Islet of Langerhans (tissue), 1 donor: Measurements from ENCODE around the gene CAPZB.

ENCODE experiments used
- FAIRE-seq: peaks from one replicate; lab custom pipeline; 2011; peaks lifted over from hg19 to GRCh38; lab: Jason Lieb, UNC

Gene CAPZB

DNA sequence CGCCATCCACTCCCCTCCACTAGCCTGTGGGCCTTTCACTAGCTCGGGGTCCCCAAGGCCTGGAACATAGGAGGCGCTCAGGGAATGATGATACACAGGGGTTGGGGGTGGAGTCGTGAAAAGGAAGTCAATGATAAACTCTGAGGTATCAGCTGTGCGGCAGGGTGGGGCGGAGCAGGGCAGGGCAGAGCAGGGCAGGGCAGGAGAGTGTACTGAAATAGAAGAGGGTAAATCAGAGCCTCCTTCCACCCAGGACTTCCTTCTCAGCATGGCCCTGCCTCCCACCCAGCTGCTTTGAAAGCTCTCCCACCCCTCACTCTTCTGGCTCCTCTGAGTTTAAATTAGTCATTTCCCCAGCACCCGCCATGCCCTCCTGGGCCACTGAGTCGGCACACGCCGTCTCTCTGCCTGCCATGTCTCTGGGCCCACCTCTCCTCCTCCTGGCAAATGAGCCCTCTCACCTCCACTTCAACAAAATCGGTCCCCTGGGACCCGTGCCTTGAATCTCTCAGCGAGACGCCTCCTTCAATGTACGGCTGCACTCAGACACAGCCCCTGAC, 16.9 kb downstream of the CAPZB start:
- FAIRE-seq, result no peak

DNA sequence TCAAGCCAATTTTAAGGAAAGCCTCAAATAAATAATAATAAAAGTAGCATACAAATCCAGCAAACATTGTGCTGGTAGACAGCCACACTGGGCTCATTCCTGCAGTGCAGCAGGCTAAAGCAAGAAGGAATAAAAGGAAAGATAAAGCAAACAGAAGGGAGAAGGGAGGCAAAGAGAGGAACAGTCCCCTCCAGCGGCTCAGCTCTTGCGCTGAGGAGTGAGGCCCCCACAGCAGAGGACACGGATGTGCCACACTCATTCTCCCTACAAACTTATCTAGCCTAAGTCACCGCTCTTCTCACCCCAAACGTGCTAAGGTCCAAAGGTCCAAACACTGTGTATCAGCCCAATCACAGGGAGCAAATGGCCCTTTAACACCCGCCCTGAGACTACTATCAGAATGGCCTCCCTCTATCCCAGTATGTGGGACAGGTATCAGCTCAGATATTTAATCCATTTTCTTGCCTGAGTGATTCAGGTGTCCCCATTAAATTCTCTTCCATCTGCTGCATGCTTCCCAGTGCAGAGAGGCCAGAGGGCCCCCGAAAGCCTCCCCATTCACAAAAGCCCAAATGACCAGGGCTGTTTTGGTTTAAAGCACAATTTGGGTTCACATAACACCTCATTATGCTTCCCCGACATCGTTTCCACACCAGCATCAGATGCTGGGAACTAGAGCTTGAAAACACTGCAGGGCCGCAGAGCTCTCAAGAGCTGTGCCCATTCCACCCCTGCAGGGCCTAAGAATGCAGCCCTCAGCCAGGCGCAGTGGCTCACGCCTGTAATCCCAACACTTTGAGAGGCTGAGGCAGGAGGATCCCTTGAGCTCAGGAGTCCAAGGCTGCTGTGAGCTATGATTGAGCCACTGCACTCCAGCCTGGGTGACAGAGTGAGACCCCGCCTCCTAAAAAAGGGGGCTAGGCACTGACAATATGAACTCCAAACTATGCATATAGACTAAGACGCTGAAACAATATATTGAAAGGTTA, 17.8 kb downstream of the CAPZB start:
- FAIRE-seq, result no peak

DNA sequence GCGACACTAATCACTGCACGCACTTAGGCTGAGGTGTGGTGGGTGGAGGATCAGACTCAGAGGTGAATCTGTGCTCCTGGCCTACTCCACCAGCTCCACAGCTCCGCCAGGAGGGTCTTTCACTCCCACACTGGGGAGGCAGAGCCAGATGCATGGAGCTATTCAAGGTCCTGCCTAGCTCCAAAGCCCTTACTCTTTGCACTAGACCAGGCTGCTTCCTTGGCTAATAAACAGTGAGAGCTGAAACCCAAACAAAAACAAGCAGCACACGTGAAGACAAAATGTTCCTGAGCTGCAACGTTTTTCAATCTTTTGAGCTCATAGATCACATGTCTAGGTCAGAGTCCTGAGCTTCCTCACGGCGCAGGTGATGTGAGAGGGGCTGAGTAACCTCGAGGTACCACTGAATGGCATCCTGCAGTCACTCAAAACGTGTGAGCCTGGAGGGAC, 19.2 kb downstream of the CAPZB start:
- FAIRE-seq, result no peak

DNA sequence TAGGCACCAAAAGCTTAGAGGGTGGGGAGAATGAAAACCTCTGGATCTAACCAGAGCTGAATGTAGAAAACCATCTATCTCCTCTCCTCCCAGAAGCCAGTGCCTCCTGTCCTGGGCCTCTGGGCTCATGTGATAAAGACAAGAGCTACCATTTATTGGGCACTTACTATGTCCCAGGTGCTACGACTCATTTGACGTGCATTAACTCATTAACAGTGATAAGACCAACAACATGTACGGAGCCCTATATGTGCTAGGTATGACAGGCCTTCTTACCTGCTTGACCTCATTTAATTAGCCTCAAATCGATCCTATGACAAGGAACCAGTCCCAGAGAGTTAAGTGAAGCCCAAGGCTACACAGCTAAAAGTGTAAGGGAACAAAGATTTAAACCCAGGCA, 19.7 kb downstream of the CAPZB start:
- FAIRE-seq, result no peak

DNA sequence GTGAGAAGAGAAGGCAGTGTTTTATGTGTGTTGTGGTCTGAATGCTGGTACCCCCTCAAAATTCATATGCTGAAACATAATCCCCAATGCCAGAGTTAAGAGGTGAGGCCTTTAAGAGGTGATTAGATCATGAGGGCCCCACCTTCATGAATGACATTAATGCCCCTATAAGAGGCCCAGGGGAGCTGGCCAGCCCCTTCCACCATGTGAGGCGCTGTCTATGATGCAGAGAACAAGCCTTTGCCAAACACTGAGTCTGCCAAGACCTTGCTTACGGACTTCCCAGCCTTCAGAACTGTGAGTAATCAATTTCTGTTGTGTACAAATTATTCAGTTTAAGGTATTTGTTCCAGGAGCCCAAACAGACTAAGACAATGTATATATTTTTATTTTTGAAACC, 20.2 kb downstream of the CAPZB start:
- no peak for FAIRE-seq

DNA sequence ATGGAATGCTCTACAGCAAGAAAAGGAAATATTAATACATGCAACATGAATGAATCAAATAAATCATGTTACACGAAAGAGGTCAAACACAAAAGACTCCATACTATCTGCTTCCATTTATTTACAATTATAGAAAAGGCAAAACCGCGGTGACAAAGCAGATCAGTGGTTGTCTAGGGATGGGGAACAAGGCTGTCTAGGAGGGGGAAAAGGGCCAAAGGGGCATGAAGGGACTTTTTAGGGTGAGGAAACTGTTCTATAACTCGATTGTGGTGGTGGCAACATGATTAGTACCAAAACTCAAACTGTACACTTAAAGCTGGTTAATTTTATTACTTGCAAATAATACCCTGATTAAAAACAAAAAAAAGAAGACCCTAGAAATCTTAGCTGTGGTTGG, 20.6 kb downstream of the CAPZB start:
- no peak for FAIRE-seq

DNA sequence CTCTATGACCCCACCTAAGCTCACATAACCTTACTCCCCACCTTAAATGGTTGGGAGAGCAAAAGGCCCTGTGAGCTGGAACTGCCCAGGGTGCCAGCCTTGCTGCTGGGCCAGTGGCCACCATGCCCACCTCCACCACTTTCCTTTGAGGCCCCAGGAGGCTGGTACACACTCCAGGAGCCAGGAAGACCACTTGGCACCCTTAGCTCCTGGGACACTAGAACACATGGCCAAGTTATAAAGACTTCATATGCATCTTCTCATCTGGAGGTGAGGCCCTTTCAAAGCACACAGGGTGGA, 21.9 kb downstream of the CAPZB start:
- FAIRE-seq, result no peak

DNA sequence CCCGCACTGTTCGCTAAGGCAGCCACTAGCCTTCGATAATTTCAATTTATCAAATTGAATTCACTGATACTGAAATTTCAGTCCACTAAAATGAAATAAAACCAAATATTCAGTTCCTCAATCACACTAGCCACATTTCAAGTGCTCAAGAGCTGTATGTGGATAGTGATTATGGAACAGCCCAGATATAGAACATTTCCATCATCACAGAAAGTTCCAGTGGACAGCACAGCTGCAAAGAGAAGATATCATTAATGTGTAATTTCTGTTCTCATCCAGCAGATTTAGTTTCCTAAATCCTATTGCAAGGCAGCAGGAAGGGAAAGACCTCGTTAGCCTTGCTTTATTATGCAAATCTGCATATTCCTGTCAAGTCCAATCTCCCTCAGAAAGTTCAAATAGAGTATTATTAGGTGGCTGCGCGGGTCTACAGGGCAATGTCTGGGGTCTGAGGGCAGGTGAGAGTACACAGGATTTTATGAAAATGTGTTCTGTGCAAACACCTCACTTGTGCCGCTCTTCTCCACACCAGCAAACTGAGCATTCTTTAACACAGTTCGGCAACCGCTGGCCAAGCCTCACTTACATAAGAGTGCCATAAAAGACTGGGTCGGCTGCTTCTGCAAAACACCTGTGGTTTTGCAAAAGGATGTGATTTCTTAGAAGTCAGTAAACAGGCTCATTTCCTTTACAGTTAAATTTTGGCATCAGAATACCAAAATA, 22.4 kb downstream of the CAPZB start:
- FAIRE-seq, result no peak

DNA sequence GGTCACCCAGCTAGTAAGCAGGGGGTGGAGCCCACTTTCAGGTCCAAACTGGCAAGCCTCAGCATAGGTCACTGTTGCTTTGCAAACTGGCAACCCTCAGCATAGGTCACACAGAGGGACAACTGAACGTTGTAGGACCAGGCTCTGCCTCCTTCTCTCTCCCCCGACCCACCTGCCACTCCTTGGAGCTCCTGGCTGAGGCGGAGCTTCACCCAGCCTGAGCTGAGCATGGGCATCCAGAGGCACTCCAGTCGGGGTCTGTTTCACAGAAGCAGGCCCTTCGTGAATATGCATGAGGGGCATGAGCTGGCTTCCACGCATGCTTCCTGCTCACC, 24.2 kb downstream of the CAPZB start:
- FAIRE-seq, result no peak

DNA sequence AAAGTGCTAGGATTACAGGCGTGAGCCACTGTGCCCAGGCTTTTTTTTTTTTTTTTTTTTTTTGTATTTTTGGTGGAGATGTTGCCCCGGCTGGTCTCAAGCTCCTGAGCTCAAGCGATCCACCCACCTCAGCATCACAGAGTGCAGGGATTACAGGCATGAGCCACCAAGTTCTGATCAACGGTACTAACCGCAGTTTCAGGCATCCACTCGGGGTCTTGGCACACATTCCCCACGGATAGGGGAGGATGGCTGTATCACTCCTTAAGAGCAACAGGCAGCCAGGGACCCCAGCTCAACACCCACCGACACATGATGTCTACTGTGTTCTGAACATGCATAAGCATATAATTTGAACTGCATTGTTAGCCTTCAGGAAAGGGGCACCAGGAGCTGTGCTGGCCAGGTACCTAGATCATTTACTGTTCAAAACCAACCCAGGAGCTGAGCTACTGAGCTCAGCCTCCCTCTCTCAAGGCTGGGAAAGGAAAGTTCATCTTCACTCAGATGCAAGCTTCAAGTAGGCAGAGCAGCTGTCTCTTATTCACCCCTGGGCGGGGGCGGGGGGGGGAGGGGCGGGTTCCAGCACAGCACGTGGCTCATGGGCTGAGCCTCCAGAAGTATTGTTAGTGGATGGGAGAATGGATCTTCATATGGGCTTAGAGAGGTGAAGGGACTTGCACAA, 24.7 kb downstream of the CAPZB start:
- FAIRE-seq, result no peak

DNA sequence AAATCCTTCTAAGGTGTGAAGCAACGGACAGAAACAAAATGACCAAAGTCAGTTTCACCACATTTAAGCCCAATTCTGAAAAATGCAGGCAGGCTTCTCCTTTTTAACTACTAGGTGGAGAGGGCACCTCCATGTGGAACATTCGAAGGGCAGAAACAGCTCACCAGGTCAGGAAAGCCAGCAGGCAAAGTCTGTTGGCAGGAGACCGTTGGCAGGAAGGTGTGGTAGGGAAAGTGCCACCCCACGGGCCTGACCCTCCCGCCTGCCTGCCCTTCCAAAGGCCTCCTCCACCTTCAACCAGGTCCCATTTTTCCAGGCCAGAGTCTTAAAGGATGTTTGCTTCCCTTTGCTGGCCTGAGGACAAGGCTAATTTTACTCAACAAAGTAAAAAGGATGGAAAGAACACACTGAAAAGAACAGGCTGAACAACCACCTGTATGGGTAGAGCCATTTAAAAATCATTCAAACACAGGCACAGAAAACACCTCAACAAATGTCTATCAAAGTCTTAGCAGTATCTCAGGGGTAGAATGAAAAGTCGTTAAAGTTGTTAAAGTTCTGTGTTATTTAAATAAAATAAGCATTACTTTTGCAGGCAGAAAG, 26.4 kb downstream of the CAPZB start:
- no peak for FAIRE-seq

DNA sequence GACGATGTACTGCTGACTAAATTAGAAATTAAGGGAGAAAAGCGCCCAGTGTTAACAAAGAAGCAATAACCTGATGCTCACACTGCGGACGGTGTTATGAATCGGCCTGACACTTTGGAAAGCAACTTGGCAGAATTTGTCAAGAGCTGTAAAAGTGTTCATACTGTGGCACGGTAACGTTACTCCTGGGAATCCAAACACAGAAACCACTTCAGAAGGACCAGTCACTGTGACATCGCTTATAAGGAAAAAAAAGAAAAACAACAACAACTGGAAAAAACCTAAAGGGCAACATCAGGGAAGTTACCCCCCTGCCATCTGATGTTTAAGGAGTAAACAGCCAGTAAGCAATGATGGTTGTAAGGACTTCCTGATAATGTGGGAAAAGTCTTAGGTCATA, 27.7 kb downstream of the CAPZB start:
- no peak for FAIRE-seq

DNA sequence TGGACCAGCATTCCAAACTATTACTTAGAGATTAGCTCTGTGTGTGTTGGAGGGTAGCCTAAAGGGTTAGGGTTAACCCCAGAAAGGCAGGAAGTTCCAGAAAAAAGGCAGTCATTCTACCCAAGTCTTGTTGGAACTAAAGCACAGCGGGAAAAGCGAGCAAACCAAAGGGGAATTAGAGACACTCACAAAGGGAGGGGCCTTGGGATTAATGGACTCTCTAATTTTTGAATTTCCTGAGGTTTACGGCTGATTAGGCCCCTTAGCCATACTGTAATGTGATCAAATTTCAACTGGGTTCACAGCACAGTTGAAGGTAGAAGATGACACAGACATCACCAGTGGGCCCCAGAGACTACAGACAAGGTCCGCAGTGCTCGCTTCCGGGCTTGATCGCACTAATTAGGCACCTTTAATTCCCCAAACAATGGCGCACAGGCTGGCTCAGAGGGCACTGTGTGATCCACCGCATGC, 28.3 kb downstream of the CAPZB start:
- no peak for FAIRE-seq

DNA sequence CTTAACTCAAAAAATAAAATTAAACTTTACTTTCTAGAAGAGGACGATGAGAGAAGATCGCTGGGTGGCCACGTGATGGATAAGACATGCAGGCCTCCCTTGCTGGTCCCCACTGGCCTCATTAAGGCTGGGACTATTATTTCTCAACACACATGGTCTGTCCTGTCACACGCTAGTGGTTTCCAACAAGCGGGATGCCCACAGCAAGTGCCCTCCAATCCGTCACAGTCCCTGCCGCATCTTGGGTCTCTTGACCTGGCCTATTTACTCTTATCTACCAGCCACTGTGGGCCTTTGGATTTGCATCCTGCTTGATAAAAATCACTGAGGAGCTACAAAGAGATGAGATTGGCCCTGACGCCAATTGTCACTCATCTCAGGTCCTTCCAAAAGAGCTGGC, 30.0 kb downstream of the CAPZB start:
- no peak for FAIRE-seq

DNA sequence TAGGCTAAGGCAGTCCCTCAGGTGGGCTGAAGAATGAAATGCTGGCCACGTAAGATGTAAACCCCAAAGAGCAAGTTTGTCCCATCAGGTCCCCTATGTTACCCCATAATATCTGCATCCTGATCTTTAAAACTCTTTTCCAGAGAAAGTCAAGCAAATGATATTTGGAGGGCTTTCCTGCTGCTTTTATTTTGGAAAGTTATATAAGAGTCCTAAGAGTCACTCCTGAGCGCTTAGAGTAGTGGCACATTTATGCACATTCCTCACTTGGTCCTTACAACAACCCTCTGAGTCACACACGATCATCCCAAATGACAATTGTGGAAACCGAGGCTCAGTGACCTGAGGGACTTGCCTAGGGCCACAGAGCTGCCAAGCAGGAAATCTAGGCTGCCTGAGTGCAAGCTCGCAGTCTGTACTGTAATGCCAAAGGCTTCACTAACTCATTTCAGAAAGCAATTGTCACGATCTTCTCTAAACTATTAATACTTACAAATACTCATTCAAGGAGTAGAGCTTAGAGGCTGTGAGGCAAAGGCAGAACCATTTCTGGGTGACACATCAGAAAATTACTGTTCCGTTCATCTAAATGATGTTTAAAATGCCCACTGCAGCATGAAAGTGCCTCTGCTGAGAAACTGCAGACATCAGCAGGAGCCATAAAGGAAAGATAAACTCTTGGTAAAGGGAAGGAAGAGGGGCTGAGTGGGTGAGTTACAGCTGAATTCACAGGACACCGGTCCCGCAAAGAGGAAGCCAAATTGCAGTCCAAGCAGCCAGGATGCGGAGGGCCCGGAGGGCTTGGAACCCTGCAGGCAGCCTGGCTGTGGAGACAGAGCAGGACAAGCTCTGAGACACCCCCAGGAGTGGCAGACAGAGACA, 30.8 kb downstream of the CAPZB start:
- no peak for FAIRE-seq

DNA sequence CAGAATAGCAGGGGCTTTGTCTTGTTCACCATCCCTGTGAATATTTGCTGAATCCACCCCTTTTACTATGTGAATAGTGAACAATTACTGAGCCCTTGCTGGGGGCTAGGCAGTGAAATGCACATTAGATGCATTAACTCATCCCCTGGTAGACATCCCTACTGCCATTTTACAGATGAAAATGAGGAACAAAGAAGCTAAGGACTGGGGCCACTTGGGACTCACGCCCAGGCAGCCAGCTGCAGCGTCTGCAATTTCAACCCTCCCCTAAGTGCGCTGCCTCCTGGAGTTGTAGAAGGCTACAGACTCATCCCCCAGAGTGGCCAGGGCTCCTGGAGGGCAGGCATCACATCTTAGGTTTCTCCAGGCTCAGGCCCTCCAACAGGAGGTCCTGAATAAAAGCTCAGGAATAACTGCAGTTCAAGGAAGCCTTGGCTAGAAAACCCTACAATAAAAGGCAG, 31.6 kb downstream of the CAPZB start:
- FAIRE-seq, result no peak

DNA sequence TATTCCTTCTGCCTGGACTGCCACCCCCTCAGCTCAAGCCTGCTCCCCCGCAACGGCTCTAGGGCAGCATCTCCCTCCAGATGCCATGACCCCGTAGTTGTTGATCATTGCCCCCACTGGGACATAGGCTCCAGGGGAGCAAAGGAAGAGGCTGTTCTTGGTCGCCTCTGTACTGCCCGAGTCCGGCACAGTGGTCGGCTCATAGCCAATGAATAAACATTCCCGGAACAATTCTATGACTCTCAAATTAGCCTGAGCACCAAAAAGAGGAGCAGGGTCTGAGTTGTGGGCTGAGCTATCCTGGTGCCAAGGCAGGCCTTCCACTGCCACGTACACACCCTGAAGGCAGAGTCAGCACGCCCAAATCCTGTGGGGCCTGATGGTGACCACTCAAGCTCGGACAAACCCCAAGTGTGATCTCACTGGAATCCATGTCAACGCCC, 33.1 kb downstream of the CAPZB start:
- FAIRE-seq, result no peak

DNA sequence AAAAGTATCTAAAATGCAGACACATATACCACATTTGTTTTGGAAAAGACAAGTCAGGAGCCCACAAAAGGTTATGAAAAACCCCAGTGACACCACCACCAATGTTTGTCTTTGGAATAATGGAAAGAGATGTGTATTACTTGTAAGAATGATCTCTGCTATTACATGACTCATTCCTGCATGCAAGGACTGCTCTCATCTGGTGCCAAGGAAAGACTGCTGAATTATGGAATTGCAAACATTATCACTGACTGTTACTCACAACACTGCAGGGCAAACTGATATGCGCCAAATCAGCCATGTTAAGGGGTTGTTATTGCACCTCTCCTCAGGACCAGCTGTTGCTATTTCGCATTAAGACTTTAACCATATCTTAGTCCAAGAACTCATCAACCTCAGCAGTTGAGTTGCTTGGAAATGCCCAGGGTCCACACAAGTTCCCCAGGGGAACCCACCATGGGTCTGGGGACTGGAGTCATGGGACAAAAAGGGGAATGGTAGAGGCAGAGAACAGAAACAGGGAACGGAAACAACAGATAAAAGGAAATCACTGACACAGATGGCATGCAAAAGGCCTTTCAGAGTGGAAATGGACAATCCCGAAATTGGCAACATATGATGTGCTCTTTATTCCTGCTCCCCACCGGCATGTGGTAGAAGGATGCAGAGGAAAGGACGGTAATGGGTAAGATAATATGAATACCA, 34.4 kb downstream of the CAPZB start:
- peak; percentile 97 for FAIRE-seq

DNA sequence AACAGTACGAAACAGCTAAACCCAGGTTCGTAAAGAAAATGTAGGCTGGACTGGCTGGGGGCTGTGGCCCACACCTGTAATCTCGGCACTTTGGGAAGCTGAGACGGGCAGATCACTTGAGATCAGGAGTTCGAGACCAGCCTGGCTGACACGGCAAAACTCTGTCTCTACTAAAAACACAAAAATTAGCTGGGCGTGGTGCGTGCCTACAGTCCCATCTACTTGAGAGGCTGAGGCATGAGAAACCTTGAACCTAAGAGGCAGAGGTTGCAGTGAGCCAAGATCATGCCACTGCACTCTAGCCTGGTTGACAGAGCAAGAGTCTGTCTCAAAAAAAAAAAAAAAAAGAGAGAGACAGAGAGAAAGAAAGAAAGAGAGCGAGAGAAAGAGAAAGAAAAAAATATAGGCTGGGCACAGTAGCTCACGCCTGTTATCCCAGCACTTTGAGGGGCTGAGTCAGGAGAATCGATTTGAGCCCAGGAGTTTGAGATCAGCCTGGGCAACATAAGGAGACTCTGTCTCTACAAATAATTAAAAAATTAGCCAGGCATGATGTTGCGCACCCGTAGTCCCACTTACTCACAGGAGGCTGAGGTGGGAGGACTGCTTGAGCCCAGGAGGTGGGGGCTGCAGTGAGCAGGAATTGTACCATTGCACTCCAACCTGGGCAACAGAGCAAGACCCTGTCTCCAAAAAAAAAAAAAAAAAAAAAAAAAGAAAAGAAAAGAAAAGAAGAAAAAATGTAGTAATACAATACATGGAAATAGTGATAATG, 35.7 kb downstream of the CAPZB start:
- no peak for FAIRE-seq
